Tibial artery (tissue), 4 donors: Measurements from ENCODE around the gene DSEL.

Experiments
- DNase-seq, 2 donors: peaks; one replicate each; pipeline ENCODE4 v3.0.0-alpha.2; 2019
- H3K27ac ChIP-seq, 2 donors: fragments of 200-600 bp; sonication (generic) in 1 of 2; 1 replicate in 1 of 2; 2 replicates in 1 of 2; pipeline ENCODE4 v1.5.1; 2018 to 2019; ENCODE audit warnings: mild to moderate bottlenecking in 1 of 2
- H3K27me3 ChIP-seq, 2 donors: fragments of 200-600 bp; sonication (generic) in 1 of 2; one replicate each; pipeline versions ENCODE4 v1.5.1 to v1.6.0; 2016 to 2019
- H3K36me3 ChIP-seq, 3 donors: fragments of 200-600 bp; sonication (generic) in 2 of 3; one replicate each; pipeline ENCODE4 v1.5.1; 2016 to 2019; ENCODE audit warnings: mild to moderate bottlenecking in 2 of 3
- H3K4me1 ChIP-seq, 4 donors: fragments of 200-600 bp; sonication (generic) in 2 of 4; 1 replicate in 3 of 4; 2 replicates in 1 of 4; pipeline ENCODE4 v1.5.1; 2016 to 2019
- H3K4me3 ChIP-seq, 2 donors: fragments of 200-600 bp; sonication (generic) in 1 of 2; 1 replicate in 1 of 2; 2 replicates in 1 of 2; pipeline ENCODE4 v1.5.1; 2018 to 2019; ENCODE audit warnings: mild to moderate bottlenecking in 2 of 2
- H3K9me3 ChIP-seq, 3 donors: fragments of 200-600 bp; sonication (generic) in 1 of 3; one replicate each; pipeline ENCODE4 v1.5.1; 2016 to 2019
- intact Hi-C: fragments of 100-400 bp; cut with DNase I; formaldehyde crosslinking; loops from one replicate; pipeline ENCODE4 v1.15.0; 2023; ENCODE audit warnings: low total_unique reads
- TF ChIP-seq, protein P1 (sequence below), 2 experiments: fragments of 200-600 bp in 1 of 2; fragments of 450-650 bp in 1 of 2; IDR thresholded peaks; one replicate each; pipeline ENCODE4 v1.5.1; 2017 to 2019; ENCODE audit warnings: antibody characterized with exemption in 2 of 2, mild to moderate bottlenecking in 1 of 2, moderate library complexity in 1 of 2

DSEL gene

DNA sequence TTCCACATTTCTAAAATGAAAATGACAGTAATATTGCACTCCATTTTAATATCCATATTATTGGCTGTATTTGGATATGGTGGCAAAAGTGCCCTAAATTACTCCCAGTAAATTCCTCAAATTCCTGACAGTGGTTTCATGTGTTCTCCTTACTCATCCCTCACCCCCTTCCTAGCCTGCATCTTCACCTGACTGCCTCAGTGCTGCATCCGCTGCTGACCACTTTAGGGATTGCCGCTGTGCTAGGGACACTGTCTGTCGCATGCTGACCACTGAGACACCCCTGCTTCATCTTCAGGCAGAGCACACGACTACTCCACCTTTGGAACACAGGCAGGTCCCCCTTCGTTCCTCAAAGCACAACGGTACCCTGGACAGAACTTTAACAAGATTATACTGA, 32.6 kb downstream of the DSEL start:
- intact Hi-C loops, result no loop called here
- Histone ChIP-seq H3K4me3 (no peak overlapping the region), H3K4me1 (peaks cover 0 to 9% (median 4%) of the 10 kb centered on the region in 4 donors), H3K9me3 (no peaks in the 10 kb centered on the region), H3K36me3 (no peaks in the 10 kb centered on the region), H3K27me3 (no peaks in the 10 kb centered on the region), H3K27ac (no peak overlapping the region)
- DNase-seq, result no peak
- TF ChIP-seq, protein P1, sequence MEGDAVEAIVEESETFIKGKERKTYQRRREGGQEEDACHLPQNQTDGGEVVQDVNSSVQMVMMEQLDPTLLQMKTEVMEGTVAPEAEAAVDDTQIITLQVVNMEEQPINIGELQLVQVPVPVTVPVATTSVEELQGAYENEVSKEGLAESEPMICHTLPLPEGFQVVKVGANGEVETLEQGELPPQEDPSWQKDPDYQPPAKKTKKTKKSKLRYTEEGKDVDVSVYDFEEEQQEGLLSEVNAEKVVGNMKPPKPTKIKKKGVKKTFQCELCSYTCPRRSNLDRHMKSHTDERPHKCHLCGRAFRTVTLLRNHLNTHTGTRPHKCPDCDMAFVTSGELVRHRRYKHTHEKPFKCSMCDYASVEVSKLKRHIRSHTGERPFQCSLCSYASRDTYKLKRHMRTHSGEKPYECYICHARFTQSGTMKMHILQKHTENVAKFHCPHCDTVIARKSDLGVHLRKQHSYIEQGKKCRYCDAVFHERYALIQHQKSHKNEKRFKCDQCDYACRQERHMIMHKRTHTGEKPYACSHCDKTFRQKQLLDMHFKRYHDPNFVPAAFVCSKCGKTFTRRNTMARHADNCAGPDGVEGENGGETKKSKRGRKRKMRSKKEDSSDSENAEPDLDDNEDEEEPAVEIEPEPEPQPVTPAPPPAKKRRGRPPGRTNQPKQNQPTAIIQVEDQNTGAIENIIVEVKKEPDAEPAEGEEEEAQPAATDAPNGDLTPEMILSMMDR (IDR thresholded peaks at IDR 0.05), result no peak

DNA sequence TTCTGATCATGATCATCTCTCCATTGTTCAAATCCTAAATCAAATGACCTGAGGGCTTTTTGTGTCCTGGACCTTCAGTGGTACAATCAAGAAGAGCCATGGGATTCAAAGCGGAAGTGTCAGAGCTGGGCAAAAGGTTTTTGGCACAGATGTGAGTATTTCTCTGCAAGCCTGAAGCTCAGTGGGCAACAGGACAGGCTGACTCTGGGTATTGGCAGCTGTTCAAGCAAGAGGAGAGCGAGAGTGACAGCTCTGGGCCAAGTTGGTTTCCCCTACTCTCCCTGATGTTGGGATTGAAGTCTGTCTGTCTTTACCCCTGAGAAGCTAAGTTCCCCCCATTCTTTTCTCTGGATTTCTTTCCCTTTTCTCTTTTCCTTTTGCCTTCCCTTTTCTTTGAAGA, 33.3 kb downstream of the DSEL start:
- TF ChIP-seq, protein P1 (IDR thresholded peaks at IDR 0.05), result no peak
- no peaks in the 10 kb centered on the region for H3K9me3 ChIP-seq
- H3K4me1 ChIP-seq, result peaks cover 0 to 9% (median 4%) of the 10 kb centered on the region in 4 donors
- H3K27ac ChIP-seq, result no peak overlapping the region
- H3K4me3 ChIP-seq, result no peak overlapping the region
- no peaks in the 10 kb centered on the region for H3K36me3 ChIP-seq
- intact Hi-C loops, result no loop called here
- DNase-seq, result no peak
- H3K27me3 ChIP-seq, result no peaks in the 10 kb centered on the region

DNA sequence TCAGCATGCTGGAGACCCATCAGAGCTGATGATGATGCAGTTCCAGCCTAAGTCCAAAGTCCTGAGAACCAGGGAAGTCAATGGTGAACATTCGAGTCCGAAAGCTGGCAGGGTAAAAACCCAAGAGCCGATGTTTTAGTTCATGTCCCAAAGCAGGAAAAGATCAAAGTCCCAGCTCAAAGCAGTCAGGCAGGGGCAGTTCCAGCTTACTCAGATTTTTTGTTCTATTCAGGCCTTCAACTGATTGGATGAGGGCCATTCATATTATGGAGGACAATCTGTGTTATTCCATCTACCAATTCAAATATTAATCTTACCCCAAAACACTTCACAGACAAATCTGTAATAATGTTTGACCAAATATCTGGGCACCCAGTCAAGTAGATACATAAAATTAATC, 38.3 kb downstream of the DSEL start:
- intact Hi-C loops, result no loop called here
- Histone ChIP-seq H3K36me3 (no peaks in the 10 kb centered on the region), H3K27ac (no peak overlapping the region), H3K9me3 (no peaks in the 10 kb centered on the region), H3K4me3 (no peak overlapping the region), H3K27me3 (no peaks in the 10 kb centered on the region), H3K4me1 (peaks cover 0 to 5% (median under 1%) of the 10 kb centered on the region in 4 donors)
- TF ChIP-seq, protein P1 (IDR thresholded peaks at IDR 0.05), result no peak
- no peak for DNase-seq

DNA sequence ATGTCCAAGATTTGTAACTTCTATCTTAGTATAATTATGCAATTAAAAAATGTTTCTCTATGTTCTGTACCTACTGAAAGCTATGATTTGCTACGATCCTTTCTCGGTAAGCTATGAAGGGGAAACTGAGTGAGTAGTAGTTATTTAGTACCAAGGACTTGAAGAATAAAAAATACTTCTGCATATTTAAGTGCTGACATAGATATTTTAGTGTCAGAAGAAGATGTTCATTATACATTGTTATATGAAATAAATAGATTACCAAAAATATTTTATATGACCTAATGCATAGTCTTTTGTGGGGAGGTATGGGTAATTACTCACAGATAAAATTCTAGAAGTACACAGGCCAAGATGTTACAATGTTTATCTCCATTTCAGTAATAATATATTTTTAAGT, 39.0 kb downstream of the DSEL start:
- TF ChIP-seq, protein P1 (IDR thresholded peaks at IDR 0.05), result no peak
- Histone ChIP-seq H3K27ac (no peak overlapping the region), H3K4me3 (no peak overlapping the region), H3K9me3 (no peaks in the 10 kb centered on the region), H3K36me3 (no peaks in the 10 kb centered on the region), H3K27me3 (no peaks in the 10 kb centered on the region), H3K4me1 (no peaks in the 10 kb centered on the region)
- DNase-seq, result no peak
- intact Hi-C loops, result no loop called here

DNA sequence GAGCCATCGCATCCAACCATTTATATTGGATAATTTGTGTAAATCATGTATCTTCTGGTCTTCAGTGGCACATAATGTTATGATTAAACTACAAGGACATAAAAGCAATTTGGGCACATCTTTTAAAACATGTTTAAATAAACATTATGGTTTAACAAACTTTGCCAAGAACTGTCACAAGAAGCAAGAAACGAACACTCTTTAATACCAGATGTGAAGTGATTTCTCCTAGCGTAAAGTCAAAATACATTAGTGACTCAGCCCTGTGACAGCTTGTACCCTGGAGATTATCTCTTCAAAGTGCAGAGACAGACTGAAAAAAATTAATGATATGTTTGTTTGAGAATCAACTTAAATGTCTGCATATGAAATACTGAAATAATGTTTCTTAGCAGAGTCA, 39.9 kb downstream of the DSEL start:
- H3K4me1 ChIP-seq, result no peaks in the 10 kb centered on the region
- TF ChIP-seq, protein P1 (IDR thresholded peaks at IDR 0.05), result no peak
- no peak overlapping the region for H3K27ac ChIP-seq
- DNase-seq, result no peak
- H3K27me3 ChIP-seq, result no peaks in the 10 kb centered on the region
- no peaks in the 10 kb centered on the region for H3K36me3 ChIP-seq
- no peak overlapping the region for H3K4me3 ChIP-seq
- no peaks in the 10 kb centered on the region for H3K9me3 ChIP-seq
- intact Hi-C loops, result no loop called here

DNA sequence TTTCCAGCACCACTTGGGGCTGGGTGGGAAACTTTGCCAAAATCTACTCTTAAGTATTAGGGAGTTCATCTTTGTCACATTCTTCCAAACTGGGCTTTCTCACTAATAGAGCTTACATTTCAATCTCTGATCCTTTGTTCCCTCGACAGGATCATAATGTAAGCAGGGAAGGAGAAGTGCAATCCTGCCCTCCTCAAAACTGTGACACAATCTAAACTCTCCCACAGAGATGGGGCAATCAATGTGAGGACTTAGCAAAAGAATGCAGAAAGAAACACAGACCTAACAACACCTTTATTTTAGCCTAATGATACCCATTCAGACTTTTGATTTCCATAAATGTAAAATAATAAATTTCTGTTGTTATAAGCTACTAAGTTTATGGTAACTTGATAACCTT, 40.8 kb downstream of the DSEL start:
- no peak for DNase-seq
- Histone ChIP-seq H3K27me3 (no peaks in the 10 kb centered on the region), H3K4me3 (no peak overlapping the region), H3K9me3 (no peaks in the 10 kb centered on the region), H3K27ac (no peak overlapping the region), H3K4me1 (no peaks in the 10 kb centered on the region), H3K36me3 (no peaks in the 10 kb centered on the region)
- TF ChIP-seq, protein P1 (IDR thresholded peaks at IDR 0.05), result no peak
- intact Hi-C loops, result no loop called here
